ENCODE data around the gene CCDC198.

DNA sequence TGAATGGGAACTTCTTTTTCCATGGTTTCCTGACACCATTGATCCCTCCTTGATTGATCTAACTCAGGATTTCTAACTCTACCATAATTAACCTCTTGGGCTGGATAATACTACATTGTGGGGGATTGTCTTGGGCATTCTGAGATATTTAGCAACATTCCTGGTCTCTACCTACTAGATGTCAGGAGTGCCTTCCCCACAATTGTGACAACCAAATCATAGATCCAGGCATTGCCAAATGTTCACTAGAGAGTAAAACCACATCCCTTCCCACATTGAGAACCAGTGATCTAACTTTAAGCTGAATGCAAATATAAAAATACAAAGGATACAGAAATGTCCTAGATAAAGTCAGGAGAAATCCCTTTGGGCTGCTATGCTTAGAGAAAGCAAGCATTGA lies 36.9 kb upstream of the CCDC198 start:
- TF ChIP-seq, protein P1, sequence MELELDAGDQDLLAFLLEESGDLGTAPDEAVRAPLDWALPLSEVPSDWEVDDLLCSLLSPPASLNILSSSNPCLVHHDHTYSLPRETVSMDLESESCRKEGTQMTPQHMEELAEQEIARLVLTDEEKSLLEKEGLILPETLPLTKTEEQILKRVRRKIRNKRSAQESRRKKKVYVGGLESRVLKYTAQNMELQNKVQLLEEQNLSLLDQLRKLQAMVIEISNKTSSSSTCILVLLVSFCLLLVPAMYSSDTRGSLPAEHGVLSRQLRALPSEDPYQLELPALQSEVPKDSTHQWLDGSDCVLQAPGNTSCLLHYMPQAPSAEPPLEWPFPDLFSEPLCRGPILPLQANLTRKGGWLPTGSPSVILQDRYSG (CRISPR knock-in tag; IDR thresholded peaks at IDR 0.05) = no peak
- TF ChIP-seq, protein P2, sequence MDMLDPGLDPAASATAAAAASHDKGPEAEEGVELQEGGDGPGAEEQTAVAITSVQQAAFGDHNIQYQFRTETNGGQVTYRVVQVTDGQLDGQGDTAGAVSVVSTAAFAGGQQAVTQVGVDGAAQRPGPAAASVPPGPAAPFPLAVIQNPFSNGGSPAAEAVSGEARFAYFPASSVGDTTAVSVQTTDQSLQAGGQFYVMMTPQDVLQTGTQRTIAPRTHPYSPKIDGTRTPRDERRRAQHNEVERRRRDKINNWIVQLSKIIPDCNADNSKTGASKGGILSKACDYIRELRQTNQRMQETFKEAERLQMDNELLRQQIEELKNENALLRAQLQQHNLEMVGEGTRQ (IDR thresholded peaks at IDR 0.05; ENCODE audit: low read depth, low read length) = no peak
- TF ChIP-seq, protein P2 (CRISPR knock-in tag; IDR thresholded peaks at IDR 0.05; ENCODE audit: borderline replicate concordance) = no peak
- no peak for TF ChIP-seq JUNB (CRISPR knock-in tag; IDR thresholded peaks at IDR 0.05; ENCODE audit: borderline replicate concordance)
- TF ChIP-seq POLR2A (IDR thresholded peaks at IDR 0.05; ENCODE audit: insufficient read depth in 1 of 2, low read depth in 2 of 2, low read length in 2 of 2) = no peak
- TF ChIP-seq, protein P3, sequence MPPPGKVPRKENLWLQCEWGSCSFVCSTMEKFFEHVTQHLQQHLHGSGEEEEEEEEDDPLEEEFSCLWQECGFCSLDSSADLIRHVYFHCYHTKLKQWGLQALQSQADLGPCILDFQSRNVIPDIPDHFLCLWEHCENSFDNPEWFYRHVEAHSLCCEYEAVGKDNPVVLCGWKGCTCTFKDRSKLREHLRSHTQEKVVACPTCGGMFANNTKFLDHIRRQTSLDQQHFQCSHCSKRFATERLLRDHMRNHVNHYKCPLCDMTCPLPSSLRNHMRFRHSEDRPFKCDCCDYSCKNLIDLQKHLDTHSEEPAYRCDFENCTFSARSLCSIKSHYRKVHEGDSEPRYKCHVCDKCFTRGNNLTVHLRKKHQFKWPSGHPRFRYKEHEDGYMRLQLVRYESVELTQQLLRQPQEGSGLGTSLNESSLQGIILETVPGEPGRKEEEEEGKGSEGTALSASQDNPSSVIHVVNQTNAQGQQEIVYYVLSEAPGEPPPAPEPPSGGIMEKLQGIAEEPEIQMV (CRISPR knock-in tag; IDR thresholded peaks at IDR 0.05; ENCODE audit: low read depth) = no peak
- TF ChIP-seq STAG1 (CRISPR knock-in tag; IDR thresholded peaks at IDR 0.05) = no peak
- TF ChIP-seq, protein P4, sequence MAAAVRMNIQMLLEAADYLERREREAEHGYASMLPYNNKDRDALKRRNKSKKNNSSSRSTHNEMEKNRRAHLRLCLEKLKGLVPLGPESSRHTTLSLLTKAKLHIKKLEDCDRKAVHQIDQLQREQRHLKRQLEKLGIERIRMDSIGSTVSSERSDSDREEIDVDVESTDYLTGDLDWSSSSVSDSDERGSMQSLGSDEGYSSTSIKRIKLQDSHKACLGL (CRISPR knock-in tag; IDR thresholded peaks at IDR 0.05) = no peak
- no peak for TF ChIP-seq YY1 (IDR thresholded peaks at IDR 0.05; ENCODE audit: insufficient read depth, insufficient replicate concordance, low read depth, low read length)
- no peak for TF ChIP-seq BHLHE40 (IDR thresholded peaks at IDR 0.05; ENCODE audit: low read length)
- no peak for TF ChIP-seq SRSF1 (optimal IDR thresholded peaks at IDR 0.05; ENCODE audit: low read depth, low read length)
- TF ChIP-seq MED13 (CRISPR knock-in tag; IDR thresholded peaks at IDR 0.05) = no peak
- TF ChIP-seq, protein P5, sequence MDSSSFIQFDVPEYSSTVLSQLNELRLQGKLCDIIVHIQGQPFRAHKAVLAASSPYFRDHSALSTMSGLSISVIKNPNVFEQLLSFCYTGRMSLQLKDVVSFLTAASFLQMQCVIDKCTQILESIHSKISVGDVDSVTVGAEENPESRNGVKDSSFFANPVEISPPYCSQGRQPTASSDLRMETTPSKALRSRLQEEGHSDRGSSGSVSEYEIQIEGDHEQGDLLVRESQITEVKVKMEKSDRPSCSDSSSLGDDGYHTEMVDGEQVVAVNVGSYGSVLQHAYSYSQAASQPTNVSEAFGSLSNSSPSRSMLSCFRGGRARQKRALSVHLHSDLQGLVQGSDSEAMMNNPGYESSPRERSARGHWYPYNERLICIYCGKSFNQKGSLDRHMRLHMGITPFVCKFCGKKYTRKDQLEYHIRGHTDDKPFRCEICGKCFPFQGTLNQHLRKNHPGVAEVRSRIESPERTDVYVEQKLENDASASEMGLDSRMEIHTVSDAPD (CRISPR knock-in tag; IDR thresholded peaks at IDR 0.05) = no peak
- no peak for TF ChIP-seq FOSL2 (CRISPR knock-in tag; IDR thresholded peaks at IDR 0.05)

Data from HepG2 (cell line).